ENCODE measurements around the gene CSPG4.
"Not testable (repeated sequence)": the region's sequence is repeated elsewhere in the genome, so short reads cannot be mapped to it uniquely, and the experiment has no call there.

CSPG4 gene

DNA sequence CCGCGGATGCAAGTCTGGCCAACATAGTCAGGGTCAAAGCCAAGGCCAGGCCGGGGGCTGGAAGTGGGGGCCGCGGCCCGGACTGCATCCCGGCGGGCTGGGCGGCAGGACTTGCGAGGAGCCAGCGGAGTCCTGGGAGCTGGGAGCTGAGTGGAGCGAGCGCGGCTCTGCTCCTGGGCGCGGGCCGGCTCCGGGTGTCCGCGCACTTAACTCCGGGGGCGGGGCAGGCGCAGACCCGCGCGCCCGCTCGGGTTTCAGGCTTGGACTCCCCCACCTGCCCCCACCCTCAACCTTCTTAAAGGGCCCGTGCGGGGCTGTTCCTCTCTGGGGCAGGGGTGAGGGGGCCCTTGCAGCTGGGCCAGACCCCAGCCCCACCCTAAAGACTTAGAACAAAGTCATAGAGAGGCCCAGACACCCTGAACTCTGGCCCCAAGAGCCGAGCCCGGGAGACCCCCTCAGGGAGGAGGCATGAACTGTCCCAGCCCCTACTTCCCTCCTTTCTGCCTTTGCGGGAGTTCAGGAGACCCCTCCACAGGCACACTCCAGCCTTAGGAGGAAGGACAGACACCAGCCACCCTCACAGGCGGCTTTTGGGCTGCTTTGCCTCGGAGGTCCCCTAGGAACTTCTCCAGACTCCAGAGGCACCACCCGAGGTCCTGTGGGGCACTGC lies at the start of gene CSPG4:
Gene CSPG4, minus strand, starts transcription at position 181 of the 670 bp plus-strand sequence. Its CDS starts 93 bp downstream, at position 88.
- Histone ChIP-seq H3K9ac (ENCODE audit: low read length) (no peak within 1 kb of the TSS), H3K27ac (ENCODE audit: low read length) (no peak within 1 kb of the TSS), H3K9me3 (replicated peaks; ENCODE audit: insufficient read depth, low read length) (no peaks in the 10 kb centered on the region), H3K27me3 (replicated peaks; ENCODE audit: insufficient read depth, low read length) (peaks cover 13% of the 10 kb centered on the region), H3K4me2 (ENCODE audit: low read depth, low read length) (no peak within 1 kb of the TSS), H3F3A (ENCODE audit: insufficient read depth, low read length) (no peaks in the 10 kb centered on the region), H2AFZ (ENCODE audit: low read length) (no peak within 1 kb of the TSS), H3K36me3 (replicated peaks; ENCODE audit: insufficient read depth, low read length) (no peaks in the 10 kb centered on the region), H3K79me2 (ENCODE audit: low read length) (no peaks in the 10 kb centered on the region), H3K9me2 (replicated peaks; ENCODE audit: insufficient read depth, low read length) (no peaks in the 10 kb centered on the region), H4K20me1 (ENCODE audit: insufficient read depth, low read length) (no peaks in the 10 kb centered on the region), H3K4me1 (ENCODE audit: low read length) (no peaks in the 10 kb centered on the region), H3K4me3 (ENCODE audit: low read length) (no peak within 1 kb of the TSS)
- no peak for DNase-seq
- TF ChIP-seq CTCF (IDR thresholded peaks at IDR 0.05; ENCODE audit: low read length) (no peak), EZH2 (optimal IDR thresholded peaks at IDR 0.05; ENCODE audit: low read depth, low read length) (no peak), EZH2phosphoT487 (IDR thresholded peaks at IDR 0.05; ENCODE audit: low read length) (no peak)

DNA sequence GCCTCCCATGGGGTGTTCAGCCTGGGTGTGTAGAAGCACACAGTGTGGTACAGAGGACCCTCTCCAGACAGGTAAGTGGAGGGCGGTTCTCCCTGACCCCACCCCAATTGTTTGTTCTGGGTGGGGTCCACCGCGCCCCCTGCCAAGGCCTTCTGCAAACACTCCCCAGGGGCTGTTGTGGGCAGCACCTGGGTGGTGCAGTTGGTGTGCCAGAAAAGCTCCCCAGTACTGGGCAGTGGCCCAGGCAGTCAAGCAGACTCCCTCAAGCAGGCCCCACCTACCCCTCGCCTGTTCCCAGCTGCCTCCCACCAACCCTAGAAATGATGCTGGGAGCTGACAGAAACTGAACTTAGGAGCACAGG lies 49.7 kb upstream of the CSPG4 start:
- not testable (repeated sequence) for H3K27ac ChIP-seq (ENCODE audit: low read length); H3K4me1 ChIP-seq (ENCODE audit: low read length); H3K9me2 ChIP-seq (replicated peaks; ENCODE audit: insufficient read depth, low read length); H4K20me1 ChIP-seq (ENCODE audit: insufficient read depth, low read length); H3K9ac ChIP-seq (ENCODE audit: low read length); H3K9me3 ChIP-seq (replicated peaks; ENCODE audit: insufficient read depth, low read length); H3K79me2 ChIP-seq (ENCODE audit: low read length); DNase-seq; H3K27me3 ChIP-seq (replicated peaks; ENCODE audit: insufficient read depth, low read length); H3K4me2 ChIP-seq (ENCODE audit: low read depth, low read length); H3K36me3 ChIP-seq (replicated peaks; ENCODE audit: insufficient read depth, low read length); H3K4me3 ChIP-seq (ENCODE audit: low read length); H3F3A ChIP-seq (ENCODE audit: insufficient read depth, low read length); H2AFZ ChIP-seq (ENCODE audit: low read length)

- no peaks in the 10 kb centered on the region for H4K20me1 ChIP-seq (ENCODE audit: insufficient read depth, low read length)
- H3K4me1 ChIP-seq (ENCODE audit: low read length), result peaks cover 4% of the 10 kb centered on the region; the same call in 1 of the 2 replicates
- H3K4me2 ChIP-seq (ENCODE audit: low read depth, low read length), result no peak overlapping the region
- no peak overlapping the region for H3K4me3 ChIP-seq (ENCODE audit: low read length)
- H3K27ac ChIP-seq (ENCODE audit: low read length), result no peak overlapping the region
- no peaks in the 10 kb centered on the region for H3K9me3 ChIP-seq (replicated peaks; ENCODE audit: insufficient read depth, low read length)
- H3K36me3 ChIP-seq (replicated peaks; ENCODE audit: insufficient read depth, low read length), result no peaks in the 10 kb centered on the region
- H3K9ac ChIP-seq (ENCODE audit: low read length), result no peak overlapping the region
- H3K27me3 ChIP-seq (replicated peaks; ENCODE audit: insufficient read depth, low read length), result no peaks in the 10 kb centered on the region
- H3F3A ChIP-seq (ENCODE audit: insufficient read depth, low read length), result no peaks in the 10 kb centered on the region
- H2AFZ ChIP-seq (ENCODE audit: low read length), result no peak overlapping the region
- TF ChIP-seq CTCF (IDR thresholded peaks at IDR 0.05; ENCODE audit: low read length) (no peak), EZH2 (optimal IDR thresholded peaks at IDR 0.05; ENCODE audit: low read depth, low read length) (no peak), EZH2phosphoT487 (IDR thresholded peaks at IDR 0.05; ENCODE audit: low read length) (no peak)
- H3K79me2 ChIP-seq (ENCODE audit: low read length), result no peaks in the 10 kb centered on the region
- H3K9me2 ChIP-seq (replicated peaks; ENCODE audit: insufficient read depth, low read length), result no peaks in the 10 kb centered on the region
- DNase-seq, result no peak
Observed at GRCh38 chr15:75761446-75762356, 49.1 kb upstream of the CSPG4 start.

Data from MM.1S (cell line).